Right lobe of liver (tissue), 6 donors: ENCODE measurements around the gene NCEH1. TPM values are rescaled to one million over a fixed set of nuclear protein-coding genes. Genes with fewer than 3 reads are reported as not detected.
A peak's percentile ranks its signal among the peaks of the same experiment; 100 is the strongest.
"Not testable (repeated sequence)": the region's sequence is repeated elsewhere in the genome, so short reads cannot be mapped to it uniquely, and the experiment has no call there.

Source experiments
- ATAC-seq, 4 donors: fragments of 200-7000 bp; cut with Tn5 transposase; one replicate each; pipeline ENCODE4 v1.9.1; 2020; ENCODE audit warnings: mild to moderate bottlenecking in 4 of 4, moderate library complexity in 4 of 4
- DNase-seq, 3 donors: peaks; one replicate each; pipeline ENCODE4 v3.0.0-alpha.2; 2020
- H3K27ac ChIP-seq, 3 donors: fragments of 200-600 bp; one replicate each; pipeline ENCODE4 v1.8.0; 2022
- H3K27me3 ChIP-seq, 2 donors: fragments of 200-600 bp; one replicate each; pipeline ENCODE4 v1.8.0; 2022
- H3K36me3 ChIP-seq, 4 donors: fragments of 200-600 bp; sonication (generic) in 1 of 4; one replicate each; pipeline versions ENCODE4 v1.5.1 to v1.8.0; 2017 to 2022; ENCODE audit warnings: control low read depth in 1 of 4
- H3K4me1 ChIP-seq, 4 donors: fragments of 200-600 bp; sonication (generic) in 1 of 4; one replicate each; pipeline versions ENCODE4 v1.5.1 to v1.8.0; 2017 to 2022; ENCODE audit warnings: control low read depth in 1 of 4
- H3K4me3 ChIP-seq, 3 donors: fragments of 200-600 bp; one replicate each; pipeline ENCODE4 v1.8.0; 2022
- H3K9me3 ChIP-seq, 4 donors: fragments of 200-600 bp; sonication (generic) in 1 of 4; one replicate each; pipeline versions ENCODE4 v1.5.1 to v1.8.0; 2017 to 2022; ENCODE audit warnings: control low read depth in 1 of 4
- CTCF ChIP-seq, 4 donors: fragments of 200-600 bp in 3 of 4; fragments of 450-650 bp in 1 of 4; IDR thresholded peaks; one replicate each; pipeline versions ENCODE4 v1.5.1 to v1.8.0; 2016 to 2022; ENCODE audit warnings: antibody characterized with exemption in 4 of 4, mild to moderate bottlenecking in 2 of 4
- POLR2A ChIP-seq: fragments of 450-650 bp; IDR thresholded peaks from one replicate; pipeline ENCODE4 v1.6.1; 2017; ENCODE audit warnings: antibody characterized with exemption, mild to moderate bottlenecking
- WGBS: methylation state at CpG from one replicate; pipeline ENCODE4 v1.1.6; 2018; ENCODE audit warnings: low coverage, low lambda C conversion rate; ENCODE audit not compliant: insufficient coverage; ENCODE audit errors: missing lambda C conversion rate; 5-methylcytosine and 5-hydroxymethylcytosine counted together
- intact Hi-C, 2 donors: fragments of 100-400 bp; cut with DNase I; formaldehyde crosslinking; loops; one replicate each; pipeline versions ENCODE4 v1.11.2 to v1.14.1; 2022
- long read RNA-seq: library from polyadenylated mRNA; unstranded; transcript quantifications from one replicate; pipeline ENCODE4 v2.0.0, GENCODE V29; 2019
- total RNA-seq, 6 experiments: library from RNA; depleted of rRNA in 2 of 6; stranded (reverse); fragments of >200 nt in 2 of 6; fragmentation: NEBNext Ultra II Directional in 3 of 6; extraction: Animal tissue kit (Norgen Biotek cat#: 25700) in 3 of 6; gene quantifications; one replicate each; pipeline versions ENCODE4 v1.1.0 to v1.2.4, GENCODE V29; 2016 to 2023
- donor health status: DM: no; HTN: yes; CAD: no.
- donor health status: DM: no; HTN: no; CAD: no.
- donor health status: DM: no; HTN: no; CAD: no.
- donor health status: DM: no; HTN: yes; CAD: no.
- donor health status: DM: no; HTN: yes; CAD: no.

The NCEH1 gene
- total RNA-seq = 10 to 100 TPM in 1 of 6 experiments, 1 to 10 TPM in 5; 1.5 to 13.0 (median 4.3) TPM
- long read RNA-seq, partial matches to known transcripts = 0 of 1 reads
- long read RNA-seq, other reads (novel, unspliced or antisense) = 1 of 1 reads

- no peaks in the 10 kb centered on the region for H3K36me3 ChIP-seq
- peak within 1 kb of the TSS; percentile 71 to 80 (median 76) for H3K27ac ChIP-seq
- intact Hi-C loops = no loop called here
- DNase-seq = peak; percentile 89 to 92 (median 92)
- H3K27me3 ChIP-seq = no peaks in the 10 kb centered on the region
- peak; percentile 96 to 100 (median 99) for ATAC-seq
- no peaks in the 10 kb centered on the region for H3K9me3 ChIP-seq
- WGBS = 0% methylated on average over 16 of the region's 41 CpGs
- peaks cover 0 to 15% (median 3%) of the 10 kb centered on the region in 4 donors for H3K4me1 ChIP-seq
- peak within 1 kb of the TSS; percentile 68 to 91 (median 88) for H3K4me3 ChIP-seq
- peak; percentile 80 to 90 (median 86) for TF ChIP-seq CTCF (IDR thresholded peaks at IDR 0.05)
- TF ChIP-seq POLR2A = peak; percentile 94
These were observed at the start of gene NCEH1 for GRCh38 chr3:172710664-172711453. Gene NCEH1, minus strand, starts transcription at chr3:172711067. Its CDS starts 83 bp downstream, at chr3:172710984.

GRCh38 chr3:172760416-172760815, 49.5 kb upstream of the NCEH1 start:
- 93% methylated on average over 6 of the region's 6 CpGs for WGBS

GRCh38 chr3:172753125-172753524, 42.3 kb upstream of the NCEH1 start:
- no peak overlapping the region for H3K27ac ChIP-seq
- H3K4me3 ChIP-seq = no peak overlapping the region
- H3K9me3 ChIP-seq = no peaks in the 10 kb centered on the region
- peaks cover 0 to 8% (median 0%) of the 10 kb centered on the region in 4 donors for H3K4me1 ChIP-seq
- ATAC-seq (no peak), DNase-seq (no peak)
- no peaks in the 10 kb centered on the region for H3K27me3 ChIP-seq
- no peak for TF ChIP-seq CTCF (IDR thresholded peaks at IDR 0.05)
- TF ChIP-seq POLR2A = no peak
- intact Hi-C loops = no loop called here
- WGBS = no CpG with 5 or more reads among the region's 1 CpG
- no peaks in the 10 kb centered on the region for H3K36me3 ChIP-seq

More at GRCh38 chr3:172760416-172760815, 49.5 kb upstream of the NCEH1 start:
- H3K4me3 ChIP-seq, H3K4me1 ChIP-seq, ATAC-seq, H3K36me3 ChIP-seq, H3K27ac ChIP-seq, H3K9me3 ChIP-seq, DNase-seq, intact Hi-C loops, H3K27me3 ChIP-seq: not testable (repeated sequence)

GRCh38 chr3:172752651-172753050, 41.8 kb upstream of the NCEH1 start:
- peaks cover 0 to 8% (median 0%) of the 10 kb centered on the region in 4 donors for H3K4me1 ChIP-seq
- intact Hi-C loops = no loop called here
- no peaks in the 10 kb centered on the region for H3K9me3 ChIP-seq
- no peak overlapping the region for H3K4me3 ChIP-seq
- WGBS = 79% methylated on average over 1 of the region's 1 CpG
- no peaks in the 10 kb centered on the region for H3K27me3 ChIP-seq
- no peak overlapping the region for H3K27ac ChIP-seq
- no peak for DNase-seq
- no peak for ATAC-seq
- TF ChIP-seq POLR2A (no peak), CTCF (IDR thresholded peaks at IDR 0.05) (no peak)
- H3K36me3 ChIP-seq = no peaks in the 10 kb centered on the region

GRCh38 chr3:172751175-172751704, 40.4 kb upstream of the NCEH1 start:
- Histone ChIP-seq H3K27ac (peak overlapping the region; percentile 18 to 44 (median 41)), H3K4me3 (peak overlapping the region; percentile 67 to 88 (median 69)), H3K4me1 (peaks cover 0 to 8% (median 0%) of the 10 kb centered on the region in 4 donors), H3K36me3 (no peaks in the 10 kb centered on the region), H3K27me3 (no peaks in the 10 kb centered on the region), H3K9me3 (no peaks in the 10 kb centered on the region)
- no peak for DNase-seq
- under 1% methylated on average over 11 of the region's 14 CpGs for WGBS
- intact Hi-C loops = no loop called here
- no peak for TF ChIP-seq CTCF (IDR thresholded peaks at IDR 0.05)
- no peak for TF ChIP-seq POLR2A
- ATAC-seq = peak in 3 of 4 donors; percentile 18
